GM12891 (cell line): ENCODE measurements around the gene INO80C. TPM values are rescaled to one million over a fixed set of nuclear protein-coding genes. Genes with fewer than 3 reads are reported as not detected.

ENCODE experiments used
- DNase-seq: peaks from one replicate; pipeline ENCODE4 v3.0.0; 2011; ENCODE audit warnings: low spot score; ENCODE audit not compliant: insufficient read length
- FAIRE-seq: peaks from 2 replicates; lab custom pipeline; 2011; peaks lifted over from hg19 to GRCh38; lab: Jason Lieb, UNC
- PAX5 ChIP-seq: IDR thresholded peaks from 2 replicates; pipeline ENCODE4 v1.6.1; 2011; ENCODE audit warnings: low read length, moderate library complexity, mild to moderate bottlenecking; ENCODE audit not compliant: insufficient read depth, severe bottlenecking
- POLR2A ChIP-seq: IDR thresholded peaks from 2 replicates; pipeline ENCODE4 v1.6.1; 2011; ENCODE audit warnings: low read depth, low read length, control low read depth
- POLR2AphosphoS5 ChIP-seq: IDR thresholded peaks from 2 replicates; pipeline ENCODE4 v1.6.1; 2011; ENCODE audit warnings: low read depth, low read length, control low read depth
- POU2F2 ChIP-seq: IDR thresholded peaks from 2 replicates; pipeline ENCODE4 v1.6.1; 2011; ENCODE audit warnings: low read depth, mild to moderate bottlenecking, control low read depth, low read length, moderate library complexity
- SPI1 ChIP-seq: IDR thresholded peaks from 2 replicates; pipeline ENCODE4 v1.6.1; 2011; ENCODE audit warnings: low read depth, low read length, control low read depth
- TAF1 ChIP-seq: IDR thresholded peaks from 2 replicates; pipeline ENCODE4 v1.6.1; 2011; ENCODE audit warnings: low read depth, low read length, control low read depth
- polyA plus RNA-seq: library from polyadenylated mRNA; unstranded; fragments of >200 nt; gene quantifications from one replicate; pipeline ENCODE4 v1.2.1, GENCODE V29; 2012; ENCODE audit warnings: low read depth, missing spikeins, inconsistent platforms; ENCODE audit not compliant: missing spikeins

INO80C gene, protein sequence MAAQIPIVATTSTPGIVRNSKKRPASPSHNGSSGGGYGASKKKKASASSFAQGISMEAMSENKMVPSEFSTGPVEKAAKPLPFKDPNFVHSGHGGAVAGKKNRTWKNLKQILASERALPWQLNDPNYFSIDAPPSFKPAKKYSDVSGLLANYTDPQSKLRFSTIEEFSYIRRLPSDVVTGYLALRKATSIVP
- polyA plus RNA-seq, result 22.4 TPM

DNA sequence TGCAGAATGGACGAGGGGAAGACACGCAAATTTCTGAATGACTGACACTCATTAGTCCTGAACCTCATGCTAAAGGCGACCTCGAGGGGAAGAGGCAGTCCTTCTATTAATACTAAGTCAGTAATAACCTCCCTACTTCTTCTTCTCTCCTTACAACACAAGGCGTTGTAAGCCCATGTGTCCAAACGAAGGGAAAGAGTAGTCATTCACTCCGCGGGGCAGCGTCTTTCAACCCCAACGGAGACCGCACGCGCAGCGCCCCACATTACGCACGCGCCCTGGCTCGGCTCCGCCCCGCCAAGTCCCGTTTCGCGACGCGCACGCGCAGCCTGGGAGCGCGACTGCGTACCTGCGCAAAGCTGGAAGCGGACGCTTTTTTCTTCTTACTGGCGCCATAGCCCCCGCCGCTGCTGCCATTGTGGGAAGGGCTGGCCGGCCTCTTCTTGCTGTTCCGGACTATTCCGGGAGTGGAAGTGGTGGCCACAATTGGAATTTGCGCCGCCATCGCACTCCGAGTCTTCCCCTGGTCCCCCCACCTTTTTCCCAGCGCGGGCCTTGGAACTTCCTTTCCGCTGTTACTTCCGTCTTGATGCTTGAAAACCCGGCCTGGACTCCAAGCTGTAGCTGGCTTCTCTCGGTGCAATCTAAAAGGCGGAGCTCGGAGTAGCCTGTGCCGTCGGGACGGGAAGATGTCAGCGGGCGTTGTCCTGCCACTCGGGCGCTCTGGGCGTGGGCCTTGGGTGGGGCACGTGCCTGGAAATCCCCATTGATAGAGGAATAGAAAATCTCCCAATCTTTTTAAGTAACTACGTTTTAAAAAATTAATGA is at the start of gene INO80C:
INO80C (minus strand) TSS at position 591 of the 828 bp plus-strand sequence; CDS start at position 505, 86 bp downstream.
- FAIRE-seq (peak; percentile 95), DNase-seq (peak; percentile 77)
- TF ChIP-seq POLR2AphosphoS5 (peak; percentile 95), TAF1 (peak; percentile 77; the same call in 1 of the 2 replicates), PAX5 (no peak), POLR2A (peak; percentile 89), POU2F2 (peak; percentile 58), SPI1 (peak; percentile 49; the same call in 1 of the 2 replicates)

DNA sequence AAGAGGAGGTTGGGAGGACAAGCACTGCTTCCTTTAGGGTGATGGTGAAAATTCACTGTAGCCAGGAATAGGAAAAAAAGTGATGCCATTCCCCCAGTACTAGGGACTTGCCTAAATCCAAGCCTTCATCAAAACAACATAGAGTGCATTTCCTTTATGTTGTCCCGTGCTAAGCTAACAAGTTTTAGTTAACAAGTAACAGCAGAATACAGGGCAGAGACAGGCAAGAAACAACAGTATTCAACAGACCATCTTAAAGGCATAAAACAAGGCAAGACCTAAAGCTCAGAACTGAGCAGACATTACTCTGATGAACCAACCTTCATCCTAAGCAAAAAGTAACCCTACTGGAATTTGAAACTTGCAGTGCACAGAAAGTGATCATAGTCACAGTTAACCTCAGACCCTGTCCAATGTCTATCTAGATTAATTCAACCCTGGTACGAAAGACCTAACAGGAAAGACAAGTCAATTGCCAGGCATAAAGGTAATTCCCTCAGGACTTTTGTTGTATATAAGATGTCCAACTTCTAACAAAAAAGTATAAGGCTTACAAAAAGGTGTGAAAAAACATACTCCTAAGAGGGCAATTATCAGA is 49.3 kb upstream of the INO80C start:
- TF ChIP-seq SPI1 (no peak), PAX5 (no peak), POLR2AphosphoS5 (no peak), POU2F2 (no peak), TAF1 (no peak), POLR2A (no peak)
- DNase-seq (no peak), FAIRE-seq (no peak)

DNA sequence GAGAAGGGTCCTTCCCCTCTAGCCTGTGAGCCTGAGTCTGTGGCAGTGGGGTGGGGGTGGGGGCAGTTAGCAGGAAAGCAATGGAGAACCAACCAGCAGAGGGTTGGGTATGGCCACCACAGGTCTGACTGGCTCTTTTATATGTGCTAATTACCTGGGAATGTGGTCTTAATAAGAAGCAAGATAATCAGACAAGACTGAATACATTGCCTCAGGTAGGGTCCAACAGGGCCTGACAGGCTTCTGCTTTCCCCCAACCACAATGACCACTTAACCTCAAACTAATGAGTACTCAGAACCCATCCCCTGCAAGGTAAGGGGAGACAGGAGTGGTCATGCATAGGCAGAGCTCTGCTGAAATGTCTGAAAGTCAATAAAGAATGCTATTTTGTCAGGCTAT is 44.6 kb upstream of the INO80C start:
- DNase-seq, result no peak
- FAIRE-seq, result no peak
- TF ChIP-seq PAX5 (no peak), POU2F2 (no peak)

DNA sequence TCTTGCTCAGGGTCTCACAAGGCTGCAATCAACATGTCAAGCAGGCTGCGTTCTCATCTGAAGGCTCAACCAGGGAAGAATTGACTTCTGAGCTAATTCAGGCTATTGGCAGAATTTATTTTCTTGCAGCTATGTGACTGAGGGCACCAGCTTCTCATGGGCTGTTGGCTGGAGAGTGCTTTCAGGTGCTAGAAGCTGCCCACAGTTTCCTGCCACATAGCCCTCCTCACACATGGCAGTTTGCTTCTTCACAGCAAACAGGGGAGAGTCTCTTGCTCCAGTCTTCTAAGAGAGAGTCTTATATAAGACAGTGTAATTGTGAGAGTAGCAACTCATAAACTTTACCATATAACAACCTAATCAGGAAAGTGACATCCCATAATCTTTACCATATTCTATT is 37.5 kb upstream of the INO80C start:
- FAIRE-seq (no peak), DNase-seq (no peak)
- TF ChIP-seq POLR2AphosphoS5 (no peak), POLR2A (no peak), SPI1 (no peak), TAF1 (no peak), POU2F2 (no peak), PAX5 (no peak)

DNA sequence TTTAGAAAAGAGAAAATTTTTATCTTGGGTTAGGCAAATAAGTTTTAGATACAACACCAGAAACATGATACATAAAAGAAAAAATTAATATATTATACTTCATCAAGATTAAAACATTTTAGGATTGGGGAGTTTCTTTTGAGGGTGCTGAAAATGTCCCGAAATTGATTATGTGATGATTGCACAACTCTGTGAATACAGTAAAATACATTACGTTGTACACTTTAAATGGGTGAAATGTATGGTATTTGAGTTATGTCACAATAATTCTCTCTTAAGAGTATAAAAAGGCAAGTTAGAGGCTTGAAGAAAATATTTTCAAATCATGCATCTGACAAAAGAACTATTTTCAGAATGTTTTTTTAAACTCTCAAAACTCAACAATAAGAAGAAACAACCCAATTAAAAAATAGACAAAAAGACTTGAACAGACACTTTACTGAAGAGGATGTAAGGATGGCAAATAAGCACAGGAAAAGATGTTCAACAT is 36.2 kb upstream of the INO80C start:
- TF ChIP-seq POU2F2, result no peak
- TF ChIP-seq POLR2AphosphoS5, result no peak
- FAIRE-seq (no peak), DNase-seq (no peak)

DNA sequence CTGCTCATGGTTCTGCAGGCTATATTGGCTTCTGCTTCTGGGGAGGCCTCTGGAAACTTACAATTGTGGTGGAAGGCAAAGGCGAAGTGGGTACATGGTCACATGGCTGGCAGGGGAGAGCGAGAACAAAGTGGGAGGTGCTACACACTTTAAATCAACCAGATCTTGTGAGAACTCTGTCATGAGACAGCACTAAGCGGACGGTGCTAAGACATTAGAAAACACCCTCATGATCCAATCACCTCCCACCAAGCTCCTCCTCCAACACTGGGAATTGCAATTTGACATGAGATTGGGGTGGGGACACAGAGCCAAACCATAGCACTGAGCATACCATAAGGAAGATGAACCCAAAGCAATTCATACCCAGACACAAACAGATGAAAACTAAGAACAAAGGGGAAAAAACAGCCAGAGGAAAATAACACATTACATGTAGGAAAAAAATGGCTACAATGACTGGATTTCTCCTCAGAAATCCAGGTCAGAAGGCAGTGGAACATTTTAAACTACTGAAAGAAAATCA is 31.1 kb upstream of the INO80C start:
- no peak for TF ChIP-seq POLR2A
- TF ChIP-seq SPI1, result no peak
- TF ChIP-seq TAF1, result no peak
- TF ChIP-seq PAX5, result no peak
- TF ChIP-seq POLR2AphosphoS5, result no peak
- no peak for TF ChIP-seq POU2F2
- DNase-seq (no peak), FAIRE-seq (no peak)

DNA sequence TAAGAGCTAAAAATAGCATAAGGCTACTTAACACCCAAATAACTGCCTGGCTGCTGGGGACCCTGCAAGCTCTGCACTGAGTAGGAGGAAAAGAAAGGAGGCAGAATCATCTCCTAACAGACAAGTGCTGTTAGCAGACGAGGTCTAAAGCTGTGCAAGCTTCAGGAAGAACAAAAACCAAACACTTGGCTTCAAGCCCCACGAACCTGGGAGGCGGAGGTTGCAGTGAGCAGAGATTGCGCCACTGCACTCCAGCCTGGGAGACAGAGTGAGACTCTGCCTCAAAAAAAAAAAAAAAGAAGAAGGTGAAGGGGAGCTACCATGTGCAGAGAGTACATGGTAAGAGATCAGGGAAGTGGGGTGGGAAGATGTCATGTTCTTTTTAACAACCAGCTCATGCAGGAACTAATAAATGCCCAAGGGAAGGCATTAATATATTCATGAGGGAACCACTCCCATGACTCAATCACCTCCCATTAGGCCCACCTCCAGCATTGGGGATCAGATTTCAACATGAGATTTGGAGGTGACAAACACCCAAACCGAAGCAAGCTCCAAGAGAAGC is 28.8 kb upstream of the INO80C start:
- DNase-seq (no peak), FAIRE-seq (no peak)
- TF ChIP-seq SPI1 (no peak), POU2F2 (no peak), POLR2AphosphoS5 (no peak), TAF1 (no peak), POLR2A (no peak), PAX5 (no peak)

DNA sequence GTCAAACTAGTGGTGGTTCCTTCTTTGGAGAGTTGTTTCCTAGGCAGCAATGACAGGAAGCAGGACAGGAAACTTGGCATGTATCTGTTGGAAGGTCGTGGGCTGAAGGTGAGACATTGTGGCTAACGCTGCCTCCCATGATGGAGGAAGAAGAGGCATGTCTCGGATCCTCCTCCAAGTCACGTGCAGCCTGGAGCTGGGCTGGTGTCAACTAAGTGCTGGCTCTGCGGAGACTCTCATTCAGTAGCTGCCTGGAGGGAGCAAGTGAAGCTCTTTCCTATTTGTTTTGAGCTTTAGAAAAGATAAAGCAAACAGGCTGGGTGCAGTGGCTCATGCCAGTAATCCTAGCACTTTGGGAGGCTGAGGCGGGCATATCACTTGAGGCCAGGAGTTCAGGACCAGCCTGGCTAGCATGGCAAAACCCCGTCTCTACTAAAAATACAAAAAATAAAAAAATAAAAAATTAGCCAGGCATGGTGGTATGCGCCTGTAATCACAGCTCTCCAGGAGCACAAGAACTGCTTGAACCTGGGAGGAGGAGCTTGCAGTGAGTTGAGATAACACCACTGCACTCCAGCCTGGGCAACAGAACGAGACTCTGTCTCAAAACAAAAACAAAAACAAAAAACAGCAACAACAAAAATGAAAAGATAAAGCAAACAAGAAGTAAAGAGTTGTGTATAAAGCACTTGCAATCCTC is 28.2 kb upstream of the INO80C start:
- no peak for DNase-seq
- TF ChIP-seq TAF1, result no peak
- no peak for FAIRE-seq

DNA sequence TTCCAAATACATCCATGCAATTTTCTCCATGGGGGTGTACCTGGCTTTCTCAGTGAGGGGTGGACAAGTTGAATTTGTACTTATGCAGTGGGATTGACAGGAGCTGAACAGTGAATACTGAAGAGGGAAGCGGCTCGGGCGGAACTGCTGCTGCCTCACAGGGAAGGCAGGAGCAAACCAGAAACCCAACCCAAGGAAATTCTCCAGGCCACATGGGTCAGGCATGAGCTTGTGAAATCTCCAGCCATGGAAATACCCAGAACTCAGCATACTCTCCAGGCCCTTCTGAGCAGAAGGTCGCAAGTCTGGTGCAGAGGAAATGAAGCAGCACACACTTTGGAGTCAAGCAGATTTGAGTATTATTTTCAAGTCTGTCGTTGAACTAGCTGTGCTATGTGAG is 26.5 kb upstream of the INO80C start:
- no peak for DNase-seq
- no peak for TF ChIP-seq POLR2AphosphoS5
- no peak for TF ChIP-seq TAF1
- TF ChIP-seq POU2F2, result no peak
- TF ChIP-seq POLR2A, result no peak
- TF ChIP-seq PAX5, result no peak
- no peak for TF ChIP-seq SPI1
- FAIRE-seq, result no peak
